ENCODE results near the gene HADHB.

Gene HADHB

GRCh38 chr2:26203906-26204305 is 40.8 kb upstream of the HADHB start:
- peaks cover 88% of the 10 kb centered on the region for H3K36me3 ChIP-seq
- no peak overlapping the region for H3K4me3 ChIP-seq (ENCODE audit: low read depth in 1 of 2, low read length in 1 of 2)
- no peaks in the 10 kb centered on the region for H3K9me3 ChIP-seq
- no peak overlapping the region for H3K27ac ChIP-seq
- no peak for TF ChIP-seq CTCF (IDR thresholded peaks at IDR 0.05)
- no peaks in the 10 kb centered on the region for H3K27me3 ChIP-seq
- H3K4me1 ChIP-seq (ENCODE audit: control insufficient read depth in 1 of 2, insufficient read depth in 1 of 2, low read depth in 1 of 2, low read length in 1 of 2): no peaks in the 10 kb centered on the region

GRCh38 chr2:26212011-26212410 is 32.7 kb upstream of the HADHB start:
- no peak for TF ChIP-seq CTCF (IDR thresholded peaks at IDR 0.05)
- H3K36me3 ChIP-seq: peaks cover 94% of the 10 kb centered on the region
- no peaks in the 10 kb centered on the region for H3K9me3 ChIP-seq
- H3K4me1 ChIP-seq (ENCODE audit: control insufficient read depth in 1 of 2, insufficient read depth in 1 of 2, low read depth in 1 of 2, low read length in 1 of 2): no peaks in the 10 kb centered on the region
- H3K4me3 ChIP-seq (ENCODE audit: low read depth in 1 of 2, low read length in 1 of 2): no peak overlapping the region
- no peaks in the 10 kb centered on the region for H3K27me3 ChIP-seq
- H3K27ac ChIP-seq: no peak overlapping the region

GRCh38 chr2:26214759-26215158 is 30.0 kb upstream of the HADHB start:
- H3K4me3 ChIP-seq (ENCODE audit: low read depth in 1 of 2, low read length in 1 of 2): no peak overlapping the region
- no peaks in the 10 kb centered on the region for H3K4me1 ChIP-seq (ENCODE audit: control insufficient read depth in 1 of 2, insufficient read depth in 1 of 2, low read depth in 1 of 2, low read length in 1 of 2)
- peaks cover 75% of the 10 kb centered on the region for H3K36me3 ChIP-seq
- H3K27ac ChIP-seq: no peak overlapping the region
- no peak for TF ChIP-seq CTCF (IDR thresholded peaks at IDR 0.05)
- H3K27me3 ChIP-seq: no peaks in the 10 kb centered on the region
- H3K9me3 ChIP-seq: no peaks in the 10 kb centered on the region

GRCh38 chr2:26215833-26216232 is 28.9 kb upstream of the HADHB start:
- no peak overlapping the region for H3K4me3 ChIP-seq (ENCODE audit: low read depth in 1 of 2, low read length in 1 of 2)
- no peak overlapping the region for H3K27ac ChIP-seq
- H3K9me3 ChIP-seq: no peaks in the 10 kb centered on the region
- no peaks in the 10 kb centered on the region for H3K4me1 ChIP-seq (ENCODE audit: control insufficient read depth in 1 of 2, insufficient read depth in 1 of 2, low read depth in 1 of 2, low read length in 1 of 2)
- peaks cover 71% of the 10 kb centered on the region for H3K36me3 ChIP-seq
- no peak for TF ChIP-seq CTCF (IDR thresholded peaks at IDR 0.05)
- H3K27me3 ChIP-seq: no peaks in the 10 kb centered on the region

GRCh38 chr2:26216587-26216986 is 28.2 kb upstream of the HADHB start:
- Histone ChIP-seq H3K27ac (no peak overlapping the region), H3K9me3 (no peaks in the 10 kb centered on the region), H3K4me3 (ENCODE audit: low read depth in 1 of 2, low read length in 1 of 2) (no peak overlapping the region), H3K4me1 (ENCODE audit: control insufficient read depth in 1 of 2, insufficient read depth in 1 of 2, low read depth in 1 of 2, low read length in 1 of 2) (no peaks in the 10 kb centered on the region), H3K27me3 (no peaks in the 10 kb centered on the region), H3K36me3 (peaks cover 66% of the 10 kb centered on the region)
- no peak for TF ChIP-seq CTCF (IDR thresholded peaks at IDR 0.05)

- H3K4me3 ChIP-seq (ENCODE audit: low read depth in 1 of 2, low read length in 1 of 2): no peak overlapping the region
- no peaks in the 10 kb centered on the region for H3K9me3 ChIP-seq
- no peak for TF ChIP-seq CTCF (IDR thresholded peaks at IDR 0.05)
- peaks cover 66% of the 10 kb centered on the region for H3K36me3 ChIP-seq
- H3K4me1 ChIP-seq (ENCODE audit: control insufficient read depth in 1 of 2, insufficient read depth in 1 of 2, low read depth in 1 of 2, low read length in 1 of 2): no peaks in the 10 kb centered on the region
- H3K27ac ChIP-seq: no peak overlapping the region
- no peaks in the 10 kb centered on the region for H3K27me3 ChIP-seq
These were observed 27.0 kb upstream of the HADHB start for GRCh38 chr2:26217720-26218119.

Data from neutrophil (primary cell).